ENCODE data around the gene CLSTN2.

CLSTN2 gene

DNA sequence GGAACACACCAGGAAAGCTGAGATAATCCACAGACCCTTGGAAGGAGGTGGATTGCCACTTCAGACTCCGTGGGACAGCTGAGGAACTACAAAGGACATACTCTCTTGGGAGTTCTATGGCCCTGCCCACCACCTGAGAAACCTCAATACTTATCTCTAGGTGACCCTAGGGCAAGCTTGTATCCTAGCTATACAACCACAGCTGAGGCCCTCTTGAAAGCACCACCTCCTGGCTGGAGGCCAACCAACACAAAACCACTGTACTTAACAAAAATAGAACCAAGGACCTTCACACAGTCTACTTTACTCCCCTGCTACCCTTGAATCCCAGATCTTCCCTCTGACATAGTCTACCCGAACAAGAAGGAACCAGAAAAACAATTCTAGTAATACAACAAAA, 682.1 kb downstream of the CLSTN2 start:
- Histone ChIP-seq H3K4me3 (ENCODE audit: low read depth, low read length) (no peak overlapping the region), H3K4me1 (ENCODE audit: control insufficient read depth, insufficient read depth, low read length) (no peaks in the 10 kb centered on the region), H3K36me3 (ENCODE audit: control insufficient read depth in 2 of 2, insufficient read depth in 1 of 2, low read length in 2 of 2) (no peaks in the 10 kb centered on the region), H3K9me3 (ENCODE audit: control insufficient read depth, insufficient read depth, low read depth, low read length) (no peaks in the 10 kb centered on the region), H3K27ac (ENCODE audit: extremely low read depth, low read depth, low read length) (no peak overlapping the region)
- ChIA-PET POLR2A (no interaction called here), CTCF (interaction anchor here (0.6 kb wide), 1 partner anchor 19 kb away, joined by 3 read pairs; no protein-coding TSS in a partner anchor)
- TF ChIP-seq GLIS2 (tag by site-specific recombination; IDR thresholded peaks at IDR 0.05): no peak
- peak; percentile 60 for TF ChIP-seq ZIC2 (tag by site-specific recombination; IDR thresholded peaks at IDR 0.05)

DNA sequence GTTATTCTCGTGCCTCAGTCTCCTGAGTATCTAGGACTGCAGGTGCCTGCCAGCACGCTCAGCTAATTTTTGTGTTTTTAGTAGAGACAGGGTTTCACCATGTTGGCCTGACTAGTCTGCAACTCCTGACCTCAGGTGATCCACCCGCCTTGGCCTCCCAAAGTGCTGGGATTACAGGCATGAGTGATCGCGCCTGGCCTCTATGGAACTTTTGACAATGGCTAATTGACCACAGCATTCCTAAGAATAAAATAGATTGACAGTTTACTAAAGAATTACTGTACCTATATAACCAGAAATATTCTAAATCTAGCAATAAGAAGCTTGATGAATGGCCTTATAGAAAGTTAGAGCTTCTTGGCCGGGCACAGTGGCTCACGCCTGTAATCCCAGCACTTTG, 691.9 kb downstream of the CLSTN2 start:
- no peaks in the 10 kb centered on the region for H3K9me3 ChIP-seq (ENCODE audit: control insufficient read depth, insufficient read depth, low read depth, low read length)
- TF ChIP-seq ZFP37 (tag by site-specific recombination; IDR thresholded peaks at IDR 0.05) (no peak), ZNF654 (tag by site-specific recombination; IDR thresholded peaks at IDR 0.05; ENCODE audit: low read depth) (no peak), GLI4 (tag by site-specific recombination; IDR thresholded peaks at IDR 0.05) (no peak), ZNF776 (tag by site-specific recombination; IDR thresholded peaks at IDR 0.05; ENCODE audit: borderline replicate concordance) (no peak), GFI1B (tag by site-specific recombination; IDR thresholded peaks at IDR 0.05) (no peak), ZFP3 (tag by site-specific recombination; IDR thresholded peaks at IDR 0.05; ENCODE audit: low read depth) (no peak), ZNF426 (tag by site-specific recombination; IDR thresholded peaks at IDR 0.05) (no peak), ZNF843 (tag by site-specific recombination; IDR thresholded peaks at IDR 0.05) (no peak)
- TF ChIP-seq, protein P1, sequence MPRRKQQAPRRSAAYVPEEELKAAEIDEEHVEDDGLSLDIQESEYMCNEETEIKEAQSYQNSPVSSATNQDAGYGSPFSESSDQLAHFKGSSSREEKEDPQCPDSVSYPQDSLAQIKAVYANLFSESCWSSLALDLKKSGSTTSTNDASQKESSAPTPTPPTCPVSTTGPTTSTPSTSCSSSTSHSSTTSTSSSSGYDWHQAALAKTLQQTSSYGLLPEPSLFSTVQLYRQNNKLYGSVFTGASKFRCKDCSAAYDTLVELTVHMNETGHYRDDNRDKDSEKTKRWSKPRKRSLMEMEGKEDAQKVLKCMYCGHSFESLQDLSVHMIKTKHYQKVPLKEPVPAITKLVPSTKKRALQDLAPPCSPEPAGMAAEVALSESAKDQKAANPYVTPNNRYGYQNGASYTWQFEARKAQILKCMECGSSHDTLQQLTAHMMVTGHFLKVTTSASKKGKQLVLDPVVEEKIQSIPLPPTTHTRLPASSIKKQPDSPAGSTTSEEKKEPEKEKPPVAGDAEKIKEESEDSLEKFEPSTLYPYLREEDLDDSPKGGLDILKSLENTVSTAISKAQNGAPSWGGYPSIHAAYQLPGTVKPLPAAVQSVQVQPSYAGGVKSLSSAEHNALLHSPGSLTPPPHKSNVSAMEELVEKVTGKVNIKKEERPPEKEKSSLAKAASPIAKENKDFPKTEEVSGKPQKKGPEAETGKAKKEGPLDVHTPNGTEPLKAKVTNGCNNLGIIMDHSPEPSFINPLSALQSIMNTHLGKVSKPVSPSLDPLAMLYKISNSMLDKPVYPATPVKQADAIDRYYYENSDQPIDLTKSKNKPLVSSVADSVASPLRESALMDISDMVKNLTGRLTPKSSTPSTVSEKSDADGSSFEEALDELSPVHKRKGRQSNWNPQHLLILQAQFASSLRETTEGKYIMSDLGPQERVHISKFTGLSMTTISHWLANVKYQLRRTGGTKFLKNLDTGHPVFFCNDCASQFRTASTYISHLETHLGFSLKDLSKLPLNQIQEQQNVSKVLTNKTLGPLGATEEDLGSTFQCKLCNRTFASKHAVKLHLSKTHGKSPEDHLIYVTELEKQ (tag by site-specific recombination; IDR thresholded peaks at IDR 0.05; ENCODE audit: borderline replicate concordance): no peak
- TF ChIP-seq, protein P2, sequence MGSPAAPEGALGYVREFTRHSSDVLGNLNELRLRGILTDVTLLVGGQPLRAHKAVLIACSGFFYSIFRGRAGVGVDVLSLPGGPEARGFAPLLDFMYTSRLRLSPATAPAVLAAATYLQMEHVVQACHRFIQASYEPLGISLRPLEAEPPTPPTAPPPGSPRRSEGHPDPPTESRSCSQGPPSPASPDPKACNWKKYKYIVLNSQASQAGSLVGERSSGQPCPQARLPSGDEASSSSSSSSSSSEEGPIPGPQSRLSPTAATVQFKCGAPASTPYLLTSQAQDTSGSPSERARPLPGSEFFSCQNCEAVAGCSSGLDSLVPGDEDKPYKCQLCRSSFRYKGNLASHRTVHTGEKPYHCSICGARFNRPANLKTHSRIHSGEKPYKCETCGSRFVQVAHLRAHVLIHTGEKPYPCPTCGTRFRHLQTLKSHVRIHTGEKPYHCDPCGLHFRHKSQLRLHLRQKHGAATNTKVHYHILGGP (tag by site-specific recombination; IDR thresholded peaks at IDR 0.05): no peak
- TF ChIP-seq, protein P3, sequence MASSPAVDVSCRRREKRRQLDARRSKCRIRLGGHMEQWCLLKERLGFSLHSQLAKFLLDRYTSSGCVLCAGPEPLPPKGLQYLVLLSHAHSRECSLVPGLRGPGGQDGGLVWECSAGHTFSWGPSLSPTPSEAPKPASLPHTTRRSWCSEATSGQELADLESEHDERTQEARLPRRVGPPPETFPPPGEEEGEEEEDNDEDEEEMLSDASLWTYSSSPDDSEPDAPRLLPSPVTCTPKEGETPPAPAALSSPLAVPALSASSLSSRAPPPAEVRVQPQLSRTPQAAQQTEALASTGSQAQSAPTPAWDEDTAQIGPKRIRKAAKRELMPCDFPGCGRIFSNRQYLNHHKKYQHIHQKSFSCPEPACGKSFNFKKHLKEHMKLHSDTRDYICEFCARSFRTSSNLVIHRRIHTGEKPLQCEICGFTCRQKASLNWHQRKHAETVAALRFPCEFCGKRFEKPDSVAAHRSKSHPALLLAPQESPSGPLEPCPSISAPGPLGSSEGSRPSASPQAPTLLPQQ (tag by site-specific recombination; IDR thresholded peaks at IDR 0.05): no peak
- TF ChIP-seq, protein P4, sequence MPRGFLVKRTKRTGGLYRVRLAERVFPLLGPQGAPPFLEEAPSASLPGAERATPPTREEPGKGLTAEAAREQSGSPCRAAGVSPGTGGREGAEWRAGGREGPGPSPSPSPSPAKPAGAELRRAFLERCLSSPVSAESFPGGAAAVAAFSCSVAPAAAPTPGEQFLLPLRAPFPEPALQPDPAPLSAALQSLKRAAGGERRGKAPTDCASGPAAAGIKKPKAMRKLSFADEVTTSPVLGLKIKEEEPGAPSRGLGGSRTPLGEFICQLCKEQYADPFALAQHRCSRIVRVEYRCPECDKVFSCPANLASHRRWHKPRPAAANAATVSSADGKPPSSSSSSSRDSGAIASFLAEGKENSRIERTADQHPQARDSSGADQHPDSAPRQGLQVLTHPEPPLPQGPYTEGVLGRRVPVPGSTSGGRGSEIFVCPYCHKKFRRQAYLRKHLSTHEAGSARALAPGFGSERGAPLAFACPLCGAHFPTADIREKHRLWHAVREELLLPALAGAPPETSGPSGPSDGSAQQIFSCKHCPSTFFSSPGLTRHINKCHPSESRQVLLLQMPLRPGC (tag by site-specific recombination; IDR thresholded peaks at IDR 0.05): no peak
- TF ChIP-seq, protein P5, sequence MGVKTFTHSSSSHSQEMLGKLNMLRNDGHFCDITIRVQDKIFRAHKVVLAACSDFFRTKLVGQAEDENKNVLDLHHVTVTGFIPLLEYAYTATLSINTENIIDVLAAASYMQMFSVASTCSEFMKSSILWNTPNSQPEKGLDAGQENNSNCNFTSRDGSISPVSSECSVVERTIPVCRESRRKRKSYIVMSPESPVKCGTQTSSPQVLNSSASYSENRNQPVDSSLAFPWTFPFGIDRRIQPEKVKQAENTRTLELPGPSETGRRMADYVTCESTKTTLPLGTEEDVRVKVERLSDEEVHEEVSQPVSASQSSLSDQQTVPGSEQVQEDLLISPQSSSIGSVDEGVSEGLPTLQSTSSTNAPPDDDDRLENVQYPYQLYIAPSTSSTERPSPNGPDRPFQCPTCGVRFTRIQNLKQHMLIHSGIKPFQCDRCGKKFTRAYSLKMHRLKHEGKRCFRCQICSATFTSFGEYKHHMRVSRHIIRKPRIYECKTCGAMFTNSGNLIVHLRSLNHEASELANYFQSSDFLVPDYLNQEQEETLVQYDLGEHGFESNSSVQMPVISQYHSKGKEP (tag by site-specific recombination; IDR thresholded peaks at IDR 0.05): no peak
- TF ChIP-seq, protein P6, sequence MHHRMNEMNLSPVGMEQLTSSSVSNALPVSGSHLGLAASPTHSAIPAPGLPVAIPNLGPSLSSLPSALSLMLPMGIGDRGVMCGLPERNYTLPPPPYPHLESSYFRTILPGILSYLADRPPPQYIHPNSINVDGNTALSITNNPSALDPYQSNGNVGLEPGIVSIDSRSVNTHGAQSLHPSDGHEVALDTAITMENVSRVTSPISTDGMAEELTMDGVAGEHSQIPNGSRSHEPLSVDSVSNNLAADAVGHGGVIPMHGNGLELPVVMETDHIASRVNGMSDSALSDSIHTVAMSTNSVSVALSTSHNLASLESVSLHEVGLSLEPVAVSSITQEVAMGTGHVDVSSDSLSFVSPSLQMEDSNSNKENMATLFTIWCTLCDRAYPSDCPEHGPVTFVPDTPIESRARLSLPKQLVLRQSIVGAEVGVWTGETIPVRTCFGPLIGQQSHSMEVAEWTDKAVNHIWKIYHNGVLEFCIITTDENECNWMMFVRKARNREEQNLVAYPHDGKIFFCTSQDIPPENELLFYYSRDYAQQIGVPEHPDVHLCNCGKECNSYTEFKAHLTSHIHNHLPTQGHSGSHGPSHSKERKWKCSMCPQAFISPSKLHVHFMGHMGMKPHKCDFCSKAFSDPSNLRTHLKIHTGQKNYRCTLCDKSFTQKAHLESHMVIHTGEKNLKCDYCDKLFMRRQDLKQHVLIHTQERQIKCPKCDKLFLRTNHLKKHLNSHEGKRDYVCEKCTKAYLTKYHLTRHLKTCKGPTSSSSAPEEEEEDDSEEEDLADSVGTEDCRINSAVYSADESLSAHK (tag by site-specific recombination; IDR thresholded peaks at IDR 0.05): no peak
- no peaks in the 10 kb centered on the region for H3K4me1 ChIP-seq (ENCODE audit: control insufficient read depth, insufficient read depth, low read length)
- ChIA-PET POLR2A (no interaction called here), CTCF (interaction anchor here (0.8 kb wide), 1 partner anchor 110 kb away, joined by 3 read pairs; no protein-coding TSS in a partner anchor)
- H3K4me3 ChIP-seq (ENCODE audit: low read depth, low read length): no peak overlapping the region
- H3K27ac ChIP-seq (ENCODE audit: extremely low read depth, low read depth, low read length): no peak overlapping the region
- H3K36me3 ChIP-seq (ENCODE audit: control insufficient read depth in 2 of 2, insufficient read depth in 1 of 2, low read length in 2 of 2): no peaks in the 10 kb centered on the region

Measured in HEK293 (cell line).